H1 (cell line): ENCODE data around the gene ZSCAN30. TPM values are rescaled to one million over a fixed set of nuclear protein-coding genes. Genes with fewer than 3 reads are reported as not detected.

Experiments
- CTCF ChIA-PET: fragments of 300-600 bp; sonication (Branson Sonifier 250); formaldehyde crosslinking; loops from one replicate; lab custom pipeline; 2021; ENCODE audit not compliant: partially characterized antibody; lab: Charles Lee
- POLR2A ChIA-PET: fragments of 300-600 bp; sonication (Branson Sonifier 250); formaldehyde crosslinking; loops from one replicate; lab custom pipeline; 2021; ENCODE audit warnings: inconsistent platforms; ENCODE audit not compliant: partially characterized antibody; lab: Charles Lee
- DNase-seq, 2 experiments: peaks; one replicate each; pipeline versions ENCODE4 v3.0.0 to v3.0.0-alpha.2; 2010 to 2022; ENCODE audit warnings: low spot score in 2 of 2, low read depth in 1 of 2, mixed read lengths in 1 of 2
- FAIRE-seq: peaks from 2 replicates; lab custom pipeline; 2011; peaks lifted over from hg19 to GRCh38; lab: Jason Lieb, UNC
- H2AFZ ChIP-seq: 2 replicates; pipeline ENCODE4 v1.8.1; 2012; ENCODE audit warnings: low read length, inconsistent platforms
- H2AK5ac ChIP-seq: 2 replicates; pipeline ENCODE4 v1.6.1; 2013; ENCODE audit warnings: low read depth, low read length
- H2BK120ac ChIP-seq: replicated peaks from 2 replicates; pipeline ENCODE3; 2013; ENCODE audit warnings: low read depth, low read length, inconsistent platforms
- H2BK12ac ChIP-seq: 2 replicates; pipeline ENCODE4 v1.6.1; 2013; ENCODE audit warnings: low read depth, low read length
- H2BK15ac ChIP-seq: 2 replicates; pipeline ENCODE4 v1.6.1; 2013; ENCODE audit warnings: low read length
- H2BK20ac ChIP-seq: 2 replicates; pipeline ENCODE4 v1.6.1; 2013; ENCODE audit warnings: low read length
- H2BK5ac ChIP-seq: 2 replicates; pipeline ENCODE4 v1.6.1; 2013; ENCODE audit warnings: low read depth, low read length
- H3K14ac ChIP-seq: 2 replicates; pipeline ENCODE4 v1.6.1; 2013; ENCODE audit warnings: inconsistent platforms; ENCODE audit not compliant: insufficient read length
- H3K18ac ChIP-seq: 2 replicates; pipeline ENCODE4 v1.6.1; 2013; ENCODE audit warnings: low read length; ENCODE audit errors: extremely low read depth
- H3K23ac ChIP-seq: 2 replicates; pipeline ENCODE4 v1.6.1; 2013; ENCODE audit warnings: inconsistent platforms; ENCODE audit not compliant: insufficient read length
- H3K23me2 ChIP-seq: 2 replicates; pipeline ENCODE4 v1.6.1; 2013; ENCODE audit warnings: low read depth, low read length
- H3K27ac ChIP-seq: 2 replicates; pipeline ENCODE4 v1.6.1; 2011; ENCODE audit warnings: low read depth, low read length, inconsistent platforms
- H3K27me3 ChIP-seq, 4 experiments: replicated peaks in 1 of 4; 1 replicate in 1 of 4; 2 replicates in 3 of 4; pipeline versions ENCODE4 v1.6.1 to v1.8.1; 2011 to 2013; ENCODE audit warnings: low read length in 3 of 4, mild to moderate bottlenecking in 3 of 4, inconsistent platforms in 2 of 4, mixed read lengths in 2 of 4, moderate library complexity in 1 of 4; ENCODE audit not compliant: control insufficient read depth in 3 of 4, insufficient read depth in 3 of 4; ENCODE audit errors: extremely low read depth in 1 of 4
- H3K36me3 ChIP-seq, 4 experiments: 2 replicates each; pipeline versions ENCODE4 v1.6.1 to v1.8.1; 2011 to 2013; ENCODE audit warnings: mild to moderate bottlenecking in 4 of 4, low read length in 3 of 4, moderate library complexity in 2 of 4, control low read depth in 1 of 4, inconsistent platforms in 1 of 4; ENCODE audit not compliant: insufficient read depth in 4 of 4, control insufficient read depth in 2 of 4
- H3K4ac ChIP-seq: replicated peaks from 2 replicates; pipeline ENCODE3; 2013; ENCODE audit warnings: low read length, low read depth, mixed read lengths, inconsistent platforms; ENCODE audit not compliant: insufficient read length
- H3K4me1 ChIP-seq, 4 experiments: replicated peaks in 1 of 4; 1 replicate in 1 of 4; 2 replicates in 3 of 4; pipeline versions ENCODE4 v1.6.1 to v1.8.1; 2011 to 2013; ENCODE audit warnings: low read length in 3 of 4, inconsistent platforms in 2 of 4, mixed read lengths in 1 of 4; ENCODE audit not compliant: insufficient read depth in 4 of 4, control insufficient read depth in 3 of 4
- H3K4me2 ChIP-seq, 2 experiments: 2 replicates each; pipeline versions ENCODE4 v1.6.1 to v1.8.1; 2011 to 2013; ENCODE audit warnings: low read depth in 2 of 2, low read length in 2 of 2, control low read depth in 1 of 2, inconsistent platforms in 1 of 2, mild to moderate bottlenecking in 1 of 2; ENCODE audit not compliant: insufficient read depth in 1 of 2
- H3K4me3 ChIP-seq, 4 experiments: fragments of 200-600, 300-600 bp in 1 of 4; sonication (generic), shearing (Covaris generic), sonication (Bioruptor Twin) in 1 of 4; 2 replicates each; pipeline versions ENCODE4 v1.5.1 to v1.8.1; 2011 to 2016; ENCODE audit warnings: low read length in 4 of 4, low read depth in 3 of 4, control low read depth in 2 of 4, inconsistent platforms in 2 of 4, mild to moderate bottlenecking in 2 of 4, mixed read lengths in 1 of 4, moderate library complexity in 1 of 4; ENCODE audit not compliant: insufficient read depth in 2 of 4; ENCODE audit errors: extremely low read depth in 1 of 4
- H3K56ac ChIP-seq: replicated peaks from 2 replicates; pipeline ENCODE3; 2013; ENCODE audit warnings: low read depth, mild to moderate bottlenecking, mixed read lengths, low read length, inconsistent platforms; ENCODE audit not compliant: insufficient read length
- H3K79me1 ChIP-seq: 2 replicates; pipeline ENCODE4 v1.6.1; 2013; ENCODE audit warnings: low read depth, low read length, control low read depth
- H3K79me2 ChIP-seq, 2 experiments: 2 replicates each; pipeline versions ENCODE4 v1.6.1 to v1.8.1; 2012 to 2013; ENCODE audit warnings: low read length in 2 of 2, mild to moderate bottlenecking in 2 of 2, inconsistent platforms in 1 of 2; ENCODE audit not compliant: insufficient read depth in 2 of 2, control insufficient read depth in 1 of 2
- H3K9ac ChIP-seq, 4 experiments: replicated peaks in 1 of 4; 1 replicate in 1 of 4; 2 replicates in 3 of 4; pipeline versions ENCODE4 v1.6.1 to v1.8.1; 2011 to 2013; ENCODE audit warnings: low read depth in 3 of 4, low read length in 3 of 4, control low read depth in 2 of 4, mild to moderate bottlenecking in 2 of 4, moderate library complexity in 2 of 4, inconsistent platforms in 1 of 4; ENCODE audit errors: extremely low read depth in 1 of 4
- H3K9me3 ChIP-seq, 2 experiments: 2 replicates each; pipeline versions ENCODE4 v1.6.1 to v1.8.1; 2012 to 2013; ENCODE audit warnings: mild to moderate bottlenecking in 2 of 2, moderate library complexity in 2 of 2, control low read depth in 1 of 2, inconsistent platforms in 1 of 2, low read depth in 1 of 2, low read length in 1 of 2, mixed read lengths in 1 of 2; ENCODE audit not compliant: insufficient read depth in 2 of 2
- H4K20me1 ChIP-seq, 2 experiments: replicated peaks in 1 of 2; 2 replicates each; pipeline versions ENCODE3 to v1.8.1; 2011 to 2013; ENCODE audit warnings: inconsistent platforms in 2 of 2, low read length in 2 of 2, mild to moderate bottlenecking in 1 of 2; ENCODE audit not compliant: insufficient read depth in 2 of 2, control insufficient read depth in 1 of 2
- H4K5ac ChIP-seq: 2 replicates; pipeline ENCODE4 v1.6.1; 2013; ENCODE audit warnings: low read length, low read depth, mixed read lengths, inconsistent platforms; ENCODE audit not compliant: insufficient read length
- H4K8ac ChIP-seq: 2 replicates; pipeline ENCODE4 v1.8.0; 2013; ENCODE audit warnings: mild to moderate bottlenecking, moderate library complexity, low read length, inconsistent platforms; ENCODE audit not compliant: insufficient read depth; ENCODE audit errors: extremely low read depth
- H4K91ac ChIP-seq: replicated peaks from 2 replicates; pipeline ENCODE3; 2013; ENCODE audit warnings: low read length, mixed read lengths, inconsistent platforms; ENCODE audit not compliant: insufficient read length
- CTBP2 ChIP-seq: IDR thresholded peaks from 2 replicates; pipeline ENCODE4 v1.7.0; 2011; ENCODE audit warnings: borderline replicate concordance, mild to moderate bottlenecking, moderate library complexity, mixed read lengths, low read length; ENCODE audit not compliant: insufficient read depth, insufficient read length
- WGBS, 2 experiments: shearing (Covaris generic) in 1 of 2; methylation state at CpG; one replicate each; pipeline versions ENCODE4 v1.1.6 to v1.1.7; 2013 to 2015; ENCODE audit warnings: low lambda C conversion rate in 2 of 2, mixed read lengths in 2 of 2, inconsistent platforms in 1 of 2, low coverage in 1 of 2, missing lambda C conversion rate in 1 of 2; ENCODE audit not compliant: insufficient replicate concordance in 2 of 2, insufficient coverage in 1 of 2, insufficient read length in 1 of 2; ENCODE audit errors: extremely low coverage in 1 of 2, missing lambda C conversion rate in 1 of 2; 5-methylcytosine and 5-hydroxymethylcytosine counted together
- polyA plus RNA-seq, 7 experiments: library from polyadenylated mRNA; depleted of rRNA in 3 of 7; stranded (reverse) in 5 of 7; unstranded in 2 of 7; fragments of >200 nt in 5 of 7; fragments of 200-250 nt in 2 of 7; gene quantifications; 1 replicate in 5 of 7; 2 replicates in 1 of 7; 4 replicates in 1 of 7; pipeline versions ENCODE4 v1.2.1 to v1.2.3, GENCODE V29; 2011 to 2013; ENCODE audit warnings: missing spikeins in 2 of 7, mixed read lengths in 2 of 7
- total RNA-seq: library from RNA; stranded (reverse); fragmentation: NEBNext Ultra II Directional; extraction: Animal tissue kit (Norgen Biotek cat#: 25700); gene quantifications from 2 replicates; pipeline ENCODE4 v1.2.1, GENCODE V29; 2021

ZSCAN30 gene
- total and polyA plus RNA-seq, 2 of the 8 experiments (the other 6 are each of a cell fraction or from before 2014, with no cell fraction given) = 4.4 to 10.3 TPM

DNA sequence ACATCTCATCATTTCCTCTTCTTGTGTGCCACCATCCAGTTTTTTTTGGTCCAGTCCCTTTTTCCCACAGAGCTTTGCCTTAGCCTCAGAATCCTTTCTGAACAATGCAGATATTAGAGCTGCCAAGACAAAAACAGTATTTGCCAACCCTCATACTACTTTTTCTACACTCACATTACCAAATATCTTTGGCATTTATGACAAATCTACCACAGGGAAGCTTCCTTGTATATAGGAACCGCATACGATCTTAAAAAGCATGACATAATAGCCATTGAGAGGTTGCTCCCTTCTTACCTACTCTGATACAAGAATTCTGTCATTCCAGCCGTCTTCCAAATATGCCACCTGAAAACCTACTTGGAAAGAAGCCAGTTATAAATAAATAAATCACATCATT lies 44.8 kb upstream of the ZSCAN30 start:
- Histone ChIP-seq H2AFZ (no peak overlapping the region), H3K9me3 (no peaks in the 10 kb centered on the region), H3K23ac (no peak overlapping the region), H3K4me1 (peaks cover 0 to 5% (median 0%) of the 10 kb centered on the region in 4 experiments; a peak in 1 of 7 replicates), H4K91ac (no peak overlapping the region), H3K79me1 (0 out of 2 replicates have a peak, but pooled peaks cover 4% of the 10 kb centered on the region), H4K20me1 (peaks cover 0 to 6% of the 10 kb centered on the region in 2 experiments), H3K36me3 (peaks cover 14 to 64% (median 48%) of the 10 kb centered on the region in 4 experiments), H2AK5ac (no peak overlapping the region), H2BK120ac (no peak overlapping the region), H2BK20ac (no peak overlapping the region), H3K79me2 (peaks cover 0 to 6% of the 10 kb centered on the region in 2 experiments; a peak in 1 of 4 replicates), H2BK12ac (no peak overlapping the region), H3K56ac (no peak overlapping the region), H3K18ac (no peak overlapping the region), H2BK15ac (no peak overlapping the region), H3K4ac (no peak overlapping the region), H4K5ac (no peak overlapping the region), H3K27me3 (no peaks in the 10 kb centered on the region), H3K9ac (no peak overlapping the region), H3K27ac (no peak overlapping the region), H3K14ac (no peak overlapping the region), H3K4me2 (no peak overlapping the region), H3K4me3 (no peak overlapping the region), H2BK5ac (no peak overlapping the region), H3K23me2 (no peaks in the 10 kb centered on the region), H4K8ac (no peak overlapping the region)
- FAIRE-seq (no peak), DNase-seq (no peak)
- 91% methylated on average over 3 of the region's 3 CpGs; no CpG with 5 or more reads in 1 of the 2 experiments for WGBS, 2 experiments
- CTCF ChIA-PET = no interaction called here
- POLR2A ChIA-PET = interaction anchor here (1.0 to 4.0 kb wide), 4 partner anchors 8 to 85 kb away, joined by 3 to 16 read pairs (median 5); partner anchors contain the start of gene ZNF24
- no peak for TF ChIP-seq CTBP2
